HG03521 (cell line): ENCODE measurements around the gene WDR13.

Experiments used
- ATAC-seq: cut with Tn5 transposase; IDR thresholded peaks from one replicate; pipeline ENCODE4 v1.9.1; 2021; ENCODE audit warnings: mild to moderate bottlenecking, moderate library complexity; ENCODE audit not compliant: unreplicated experiment

Gene WDR13

DNA sequence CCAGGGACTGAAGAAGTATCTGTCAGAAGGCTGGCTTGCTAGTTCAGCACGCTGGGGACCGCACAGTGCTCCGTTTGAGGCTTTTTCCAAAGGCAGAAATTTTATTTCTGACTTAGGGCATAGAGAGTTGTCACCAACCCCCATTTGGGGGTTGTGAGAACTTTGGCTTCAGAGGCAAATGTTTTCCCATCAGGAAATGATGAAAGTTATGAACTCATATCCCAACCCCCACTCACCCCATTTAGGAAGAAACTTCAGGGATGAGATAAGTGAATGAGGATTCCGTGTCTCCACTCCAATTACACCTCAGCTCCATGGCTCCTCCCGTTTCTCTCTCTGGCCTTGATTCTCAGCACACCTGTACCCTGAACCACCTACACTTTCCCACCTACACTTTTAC is 4.3 kb upstream of the WDR13 start:
- ATAC-seq: no peak

DNA sequence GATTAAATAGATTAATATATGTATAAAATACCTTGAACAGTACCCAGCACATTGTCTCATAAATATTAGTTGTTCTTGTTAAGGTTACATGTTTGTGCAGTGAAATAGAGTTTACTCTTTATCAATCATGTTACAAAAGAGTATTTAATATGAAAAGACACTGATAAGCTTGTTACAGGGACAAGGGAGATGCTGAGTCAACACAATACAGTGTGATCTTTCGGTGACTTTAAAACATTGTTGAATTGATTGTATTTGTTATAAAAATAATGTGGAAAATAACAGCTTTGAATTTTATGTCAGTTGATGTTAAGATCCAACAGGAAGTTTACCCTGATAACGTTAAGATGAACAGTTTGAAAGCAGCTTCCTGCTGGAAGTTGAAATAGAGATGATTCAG is 1.4 kb upstream of the WDR13 start:
- ATAC-seq: no peak

DNA sequence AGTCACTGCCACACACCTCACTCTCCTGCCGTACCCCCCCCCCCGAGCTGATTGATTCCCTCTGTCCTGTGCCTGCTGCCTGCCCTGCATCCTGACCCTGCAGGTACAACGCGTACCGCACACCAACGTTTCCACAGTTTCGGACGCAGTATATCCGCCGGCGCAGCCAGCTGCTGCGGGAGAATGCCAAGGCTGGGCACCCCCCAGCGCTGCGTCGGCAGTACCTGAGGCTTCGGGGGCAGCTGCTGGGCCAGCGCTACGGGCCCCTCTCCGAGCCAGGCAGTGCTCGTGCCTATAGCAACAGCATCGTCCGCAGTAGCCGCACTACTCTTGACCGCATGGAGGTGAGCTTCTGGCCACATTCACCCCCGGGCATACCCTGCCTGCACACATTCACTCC is 1.3 kb downstream of the WDR13 start:
- ATAC-seq: no peak

DNA sequence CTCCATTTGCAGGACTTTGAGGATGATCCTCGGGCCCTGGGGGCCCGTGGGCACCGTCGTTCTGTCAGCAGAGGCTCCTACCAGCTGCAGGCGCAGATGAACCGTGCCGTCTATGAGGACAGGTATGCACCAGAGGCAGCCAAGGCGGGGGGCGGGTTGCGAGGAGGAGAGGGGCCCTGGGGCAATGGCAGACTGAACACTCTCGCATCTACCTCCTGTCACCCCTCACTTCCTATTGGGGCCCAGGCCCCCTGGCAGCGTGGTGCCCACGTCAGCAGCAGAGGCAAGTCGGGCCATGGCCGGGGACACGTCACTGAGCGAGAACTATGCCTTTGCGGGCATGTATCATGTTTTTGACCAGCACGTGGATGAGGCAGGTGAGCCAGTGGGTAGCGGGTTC is 2.0 kb downstream of the WDR13 start:
- no peak for ATAC-seq

DNA sequence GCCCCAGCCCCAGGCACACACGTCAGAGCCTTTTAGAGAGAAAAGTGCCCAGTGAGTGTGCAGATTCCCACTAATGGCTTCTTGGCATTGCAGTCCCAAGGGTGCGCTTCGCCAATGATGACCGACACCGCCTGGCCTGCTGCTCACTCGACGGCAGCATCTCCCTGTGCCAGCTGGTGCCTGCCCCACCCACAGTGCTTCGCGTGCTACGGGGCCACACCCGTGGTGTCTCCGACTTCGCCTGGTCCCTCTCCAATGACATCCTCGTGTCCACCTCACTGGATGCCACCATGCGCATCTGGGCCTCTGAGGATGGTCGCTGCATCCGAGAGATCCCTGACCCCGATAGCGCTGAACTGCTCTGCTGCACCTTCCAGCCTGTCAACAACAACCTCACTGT is 2.9 kb downstream of the WDR13 start:
- no peak for ATAC-seq

DNA sequence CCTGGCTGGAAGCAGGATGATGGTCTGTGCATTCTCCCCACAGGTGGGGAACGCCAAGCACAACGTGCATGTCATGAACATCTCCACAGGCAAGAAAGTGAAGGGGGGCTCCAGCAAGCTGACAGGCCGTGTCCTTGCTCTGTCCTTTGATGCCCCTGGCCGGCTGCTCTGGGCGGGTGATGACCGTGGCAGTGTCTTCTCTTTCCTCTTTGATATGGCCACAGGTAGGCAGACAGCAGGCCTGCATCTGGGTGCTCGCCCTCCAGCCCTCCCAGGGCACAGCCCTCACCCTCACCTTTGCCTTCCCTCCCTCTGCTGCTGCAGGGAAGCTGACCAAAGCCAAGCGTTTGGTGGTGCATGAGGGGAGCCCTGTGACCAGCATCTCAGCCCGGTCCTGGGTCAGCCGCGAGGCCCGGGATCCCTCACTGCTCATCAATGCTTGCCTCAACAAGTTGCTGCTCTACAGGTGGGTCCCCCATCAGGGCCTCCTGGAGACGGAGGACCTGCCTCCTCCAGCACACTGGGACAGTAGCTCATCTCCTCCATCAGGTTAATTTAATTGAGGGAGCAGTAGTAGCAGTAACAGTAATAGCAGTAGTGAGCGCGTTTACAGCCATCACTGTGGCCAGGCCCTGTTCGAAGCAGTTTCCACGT is 4.6 kb downstream of the WDR13 start:
- no peak for ATAC-seq

DNA sequence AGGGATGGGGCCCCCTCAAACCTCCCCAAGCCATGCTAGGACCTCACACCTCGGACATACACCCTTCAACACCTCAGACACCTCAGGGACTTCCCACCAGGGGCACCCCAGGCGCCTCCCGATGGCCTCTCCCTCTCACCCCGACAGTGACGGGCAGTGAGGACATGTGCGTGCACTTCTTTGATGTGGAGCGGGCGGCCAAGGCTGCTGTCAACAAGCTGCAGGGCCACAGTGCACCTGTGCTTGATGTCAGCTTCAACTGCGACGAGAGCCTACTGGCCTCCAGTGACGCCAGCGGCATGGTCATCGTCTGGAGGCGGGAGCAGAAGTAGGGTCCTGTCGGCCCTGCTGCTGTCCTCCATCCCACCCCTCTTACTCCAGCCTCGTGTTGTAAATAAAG is 7.4 kb downstream of the WDR13 start:
- no peak for ATAC-seq

DNA sequence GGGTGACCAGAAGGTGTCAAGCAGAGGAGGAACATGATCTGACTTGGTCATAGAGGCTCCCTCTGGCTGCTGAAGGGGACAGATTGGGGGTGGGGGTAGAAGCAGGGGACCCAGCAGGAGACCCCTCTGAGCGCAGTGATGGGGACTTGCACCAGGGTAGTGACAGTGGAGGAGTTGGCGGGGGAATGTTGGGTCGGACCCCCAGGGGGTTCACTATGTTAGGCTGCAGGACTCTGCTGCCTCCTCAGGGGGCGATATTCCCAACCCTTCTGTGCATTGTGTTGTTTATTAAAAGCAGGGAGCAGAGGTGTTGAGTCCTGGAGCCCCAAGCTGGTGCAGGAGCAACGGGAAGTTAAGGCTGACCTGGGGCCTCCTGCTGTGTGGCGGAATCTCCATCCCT is 8.8 kb downstream of the WDR13 start:
- no peak for ATAC-seq

DNA sequence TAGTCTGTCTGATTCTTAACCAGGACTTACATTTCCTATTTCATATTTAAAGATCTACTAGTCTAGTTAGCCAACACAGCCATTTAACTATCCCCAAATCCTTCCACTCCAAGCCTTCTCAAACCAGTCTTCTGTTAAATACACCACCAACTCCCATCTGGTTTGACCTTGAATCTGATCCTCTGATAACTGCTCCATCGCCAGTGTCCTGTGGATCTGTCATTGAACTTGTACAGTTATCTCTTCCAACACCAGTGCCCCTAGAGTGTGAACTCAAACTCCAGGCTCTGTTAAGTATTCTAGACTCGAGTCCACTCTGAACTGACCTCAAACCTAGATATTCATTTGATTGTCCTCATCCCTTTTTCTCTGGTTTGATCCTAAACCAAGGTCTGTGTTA is 14.4 kb downstream of the WDR13 start:
- ATAC-seq: no peak

DNA sequence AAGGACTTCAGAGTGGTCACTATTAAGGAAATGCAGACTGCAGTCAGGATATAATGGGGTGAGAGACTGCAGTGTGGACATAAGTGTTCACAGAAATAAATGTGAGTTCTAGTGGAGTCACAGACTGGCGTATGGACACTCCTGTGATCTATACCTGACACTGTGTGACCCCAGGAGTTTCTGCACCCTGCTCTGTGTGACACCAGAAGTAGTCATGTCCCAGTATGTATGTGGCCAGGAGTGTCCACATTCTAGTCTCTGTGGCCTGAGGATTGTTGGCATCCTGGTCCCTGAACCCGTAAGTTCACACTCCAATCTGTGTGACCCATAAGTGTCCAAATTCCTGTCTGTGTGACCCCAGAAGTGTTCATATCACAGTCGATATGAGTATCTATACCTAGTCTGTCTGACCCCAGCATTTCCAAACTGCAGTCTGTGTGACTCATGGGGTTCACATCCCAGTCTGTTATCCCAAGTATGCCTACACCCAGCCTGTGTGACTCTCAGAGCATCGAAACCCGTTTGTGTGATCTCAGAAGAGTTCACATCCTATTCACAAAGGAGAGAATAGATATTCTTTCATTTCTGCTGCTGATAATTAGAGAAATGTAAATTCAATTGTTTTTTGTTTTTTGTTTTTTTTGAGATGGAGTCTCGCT is 16.3 kb downstream of the WDR13 start:
- no peak for ATAC-seq

DNA sequence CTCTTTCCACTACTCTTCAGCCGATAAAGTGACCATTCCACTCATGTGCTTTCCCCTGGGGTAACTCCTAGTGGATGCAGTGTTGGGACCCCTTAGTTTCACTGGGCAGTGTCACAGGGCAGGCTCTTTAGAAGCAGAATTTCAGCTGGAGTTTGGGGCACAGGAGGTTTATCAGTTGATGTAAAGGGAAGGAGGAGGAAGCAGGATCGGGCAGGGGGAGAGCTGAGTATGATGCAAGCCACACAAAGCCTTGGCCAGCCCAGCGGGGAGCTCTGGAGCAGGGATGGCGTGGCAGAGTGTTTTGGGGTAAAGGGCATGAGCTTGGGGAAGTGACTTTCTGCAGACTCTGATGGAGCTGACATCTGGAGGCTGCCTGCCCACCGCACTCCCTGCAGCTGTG is 19.3 kb downstream of the WDR13 start:
- ATAC-seq: no peak

DNA sequence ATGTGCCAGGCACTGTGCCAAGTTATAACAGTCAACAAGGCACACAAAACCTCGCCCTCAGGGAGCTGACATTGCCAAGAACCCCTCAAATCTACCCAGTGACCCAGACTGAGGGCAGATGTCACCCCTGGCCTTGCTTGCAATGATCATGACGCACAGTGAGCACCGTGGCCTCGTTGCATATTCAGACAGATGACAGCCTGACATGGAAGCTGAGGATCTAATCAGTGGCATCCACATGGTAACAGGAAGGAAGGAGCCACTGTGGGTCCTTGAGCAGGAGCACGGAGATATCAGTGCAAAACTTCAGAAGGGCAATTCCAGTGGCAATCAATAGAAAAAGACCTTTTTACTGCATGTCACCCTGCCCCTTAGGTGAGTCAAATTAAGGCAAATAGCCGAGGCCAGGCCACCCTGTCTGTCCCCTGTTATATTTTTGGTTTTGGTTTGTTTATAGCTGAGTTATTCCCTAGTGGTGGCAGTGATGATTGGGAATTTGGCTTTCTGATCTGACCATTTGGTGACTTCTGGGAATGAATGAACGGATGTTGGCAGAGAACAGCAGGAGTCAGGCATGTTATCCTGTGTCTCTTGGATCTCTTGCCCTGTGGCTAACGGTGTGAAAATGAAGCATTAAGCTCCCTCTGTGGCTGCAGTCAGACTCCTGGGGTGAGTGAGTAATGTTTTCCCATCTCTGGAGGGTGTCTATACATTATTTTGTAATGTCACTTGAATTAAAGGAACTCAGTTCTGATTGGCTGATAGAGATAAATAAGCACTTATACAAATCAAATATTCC is 20.4 kb downstream of the WDR13 start:
- no peak for ATAC-seq

DNA sequence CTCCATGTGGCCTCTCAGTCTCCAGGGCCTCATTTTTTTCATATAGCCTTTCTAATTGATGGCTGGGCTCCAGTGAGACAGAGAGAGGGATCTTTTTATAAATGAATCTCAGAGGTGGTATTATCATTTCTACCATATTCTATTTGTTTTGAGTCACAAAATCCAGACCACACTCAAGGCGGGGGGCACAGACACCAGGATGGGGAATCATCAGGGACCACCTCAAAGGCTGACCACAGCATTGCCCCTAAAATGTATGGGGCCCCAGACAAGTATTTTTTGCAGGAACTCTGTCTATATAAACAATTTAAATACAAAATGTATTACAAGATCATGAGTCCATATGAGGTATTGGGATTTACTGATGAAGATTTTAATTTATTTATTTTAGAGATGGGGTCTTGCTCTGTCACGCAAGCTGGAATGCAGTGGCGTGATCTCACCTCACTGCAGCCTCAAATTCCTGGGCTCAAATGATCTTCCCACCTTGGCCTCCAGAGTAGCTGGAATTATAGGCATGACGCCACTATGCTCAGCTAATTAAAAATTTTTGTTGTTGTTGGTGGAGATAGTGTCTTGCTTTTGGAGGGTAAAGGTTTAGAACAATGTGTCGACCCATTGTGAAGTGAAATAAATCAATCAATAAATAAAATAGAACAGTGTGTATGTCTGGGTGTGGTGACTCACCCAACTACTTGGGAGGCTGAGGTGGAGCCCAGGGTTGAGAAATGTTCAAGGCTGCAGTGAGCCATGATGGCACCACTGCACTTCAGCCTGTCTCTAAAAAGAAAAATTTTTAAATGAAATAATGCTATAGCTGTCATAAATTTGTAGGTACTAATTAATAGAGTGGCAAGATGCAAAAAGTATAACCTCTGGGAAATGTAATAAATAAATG is 29.4 kb downstream of the WDR13 start:
- no peak for ATAC-seq

DNA sequence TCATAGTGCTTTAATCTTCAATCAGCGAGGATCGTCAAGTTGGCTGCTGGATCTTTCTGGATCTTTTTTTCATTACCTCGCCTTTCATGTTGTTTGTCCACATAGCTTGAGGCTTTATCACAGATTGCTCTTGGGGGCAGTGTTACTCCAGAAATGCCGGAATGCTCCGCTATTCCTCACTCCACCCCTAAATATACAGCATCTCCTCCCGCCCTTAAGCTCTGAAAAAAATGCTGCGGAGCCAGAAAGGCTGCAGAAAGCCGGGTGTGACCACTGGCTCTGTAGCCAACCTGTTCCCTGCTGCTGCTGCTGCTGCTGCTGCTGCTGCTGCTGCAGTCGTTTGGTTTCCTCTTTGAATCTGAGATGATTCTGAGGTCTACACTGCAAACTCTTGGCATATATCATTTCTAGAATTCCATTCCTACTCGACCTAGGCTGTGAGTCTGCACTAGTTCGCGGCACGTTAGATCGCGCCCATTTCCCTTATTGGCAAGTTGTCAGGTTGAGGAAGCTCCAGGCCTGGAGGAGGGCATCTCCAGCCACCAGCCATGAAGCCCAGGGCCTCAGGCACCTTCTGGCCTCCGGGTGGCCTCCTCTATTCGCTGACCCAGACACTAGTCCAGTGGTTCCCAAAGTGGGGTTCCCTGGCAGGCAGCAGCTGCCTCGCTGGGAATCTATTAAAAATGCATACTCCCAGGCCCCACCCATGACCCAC is 34.2 kb downstream of the WDR13 start:
- peak; percentile 59 for ATAC-seq

DNA sequence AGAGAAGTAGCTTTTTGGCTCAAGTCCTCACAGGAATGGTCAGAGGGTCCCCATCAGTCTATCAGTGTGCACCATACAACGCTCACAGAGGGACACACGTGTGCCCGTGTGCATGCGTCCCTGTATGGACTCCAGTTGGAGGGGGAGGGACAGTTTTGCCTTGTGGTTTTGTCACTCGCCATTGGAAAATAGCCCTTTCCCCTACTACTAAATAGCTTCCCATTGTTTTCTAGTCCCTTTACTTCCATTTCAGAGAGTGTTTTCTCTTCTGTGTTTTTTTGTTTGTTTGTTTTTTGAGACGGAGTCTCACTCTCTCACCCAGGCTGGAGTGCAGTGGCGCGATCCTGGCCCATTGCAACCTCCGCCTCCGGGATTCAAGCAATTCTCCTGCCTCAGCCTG is 34.9 kb downstream of the WDR13 start:
- ATAC-seq: no peak

DNA sequence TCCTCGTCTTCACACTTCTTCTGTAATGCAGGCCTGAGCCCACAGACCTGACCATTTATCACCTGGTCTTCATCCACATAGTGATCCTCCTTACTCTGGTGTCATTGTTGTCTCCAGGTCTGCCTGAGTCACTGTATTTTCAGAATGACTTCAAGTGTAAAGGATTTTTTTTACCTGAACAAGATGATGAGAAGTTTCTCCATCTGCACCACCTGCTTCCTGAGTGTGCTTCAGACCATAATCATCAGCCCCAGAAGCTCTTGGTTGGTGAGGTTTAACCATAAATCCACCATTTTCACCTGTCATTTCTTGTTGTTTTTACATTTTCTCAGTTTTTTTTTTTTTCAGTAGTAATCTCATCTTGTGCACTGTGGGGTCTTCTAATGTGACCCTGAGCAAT is 39.0 kb downstream of the WDR13 start:
- ATAC-seq: no peak

DNA sequence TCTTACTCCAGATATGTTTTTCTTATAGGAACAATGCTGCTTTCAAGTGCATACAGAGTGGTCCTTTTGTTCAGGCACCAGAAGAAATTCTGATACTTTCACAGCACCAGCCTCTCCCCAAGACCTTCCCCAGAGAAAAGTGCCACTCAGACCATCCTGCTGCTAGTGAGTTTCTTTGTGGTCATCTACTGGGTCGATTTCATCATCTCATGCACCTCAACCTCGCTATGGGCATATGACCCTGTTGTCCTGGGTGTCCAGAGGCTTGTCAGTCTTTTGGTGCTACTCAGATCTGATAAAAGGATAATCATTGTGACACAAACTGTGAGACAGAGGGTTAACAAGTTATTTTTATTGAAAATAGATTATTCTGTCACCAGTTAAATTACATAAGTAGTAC is 39.5 kb downstream of the WDR13 start:
- no peak for ATAC-seq

DNA sequence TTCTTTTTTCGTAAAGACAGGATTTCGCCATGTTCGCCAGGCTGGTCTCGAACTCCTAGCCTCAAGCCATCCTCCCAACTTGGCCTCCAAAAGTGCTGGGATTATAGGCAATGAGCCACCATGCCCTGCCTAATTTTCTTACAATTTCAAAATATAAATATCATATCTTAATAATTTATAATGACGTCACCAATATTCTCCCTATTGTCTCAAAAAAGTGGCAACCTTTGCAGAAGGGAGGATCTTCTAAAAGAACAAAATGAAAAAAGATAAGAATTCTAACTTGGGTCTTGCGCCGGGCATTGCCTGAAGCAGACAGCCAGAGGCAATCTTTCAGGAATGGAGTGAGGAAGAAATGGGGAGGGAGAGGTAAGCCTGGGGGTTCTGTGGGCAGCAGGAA is 48.4 kb downstream of the WDR13 start:
- ATAC-seq: no peak

DNA sequence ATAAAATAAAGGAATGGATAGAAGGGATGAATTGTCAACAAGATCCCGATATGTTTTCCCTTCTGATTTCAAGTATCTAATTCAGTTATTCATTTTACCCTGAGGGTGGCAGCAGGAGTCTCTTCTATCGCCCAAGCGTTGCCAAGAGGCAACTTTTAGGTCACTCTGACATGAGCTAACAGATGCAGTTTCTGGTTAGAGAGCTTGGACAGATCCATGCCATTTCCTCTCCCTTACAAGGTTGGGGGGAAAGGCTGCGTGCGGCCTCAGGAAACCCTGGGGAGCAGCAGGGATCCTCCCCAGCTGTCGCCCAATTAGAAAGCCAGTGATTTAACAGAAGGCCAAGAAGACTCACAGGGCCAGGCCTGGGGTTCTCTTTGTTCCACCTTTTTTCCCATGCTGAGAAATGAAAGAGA is 51.1 kb downstream of the WDR13 start:
- ATAC-seq: no peak

DNA sequence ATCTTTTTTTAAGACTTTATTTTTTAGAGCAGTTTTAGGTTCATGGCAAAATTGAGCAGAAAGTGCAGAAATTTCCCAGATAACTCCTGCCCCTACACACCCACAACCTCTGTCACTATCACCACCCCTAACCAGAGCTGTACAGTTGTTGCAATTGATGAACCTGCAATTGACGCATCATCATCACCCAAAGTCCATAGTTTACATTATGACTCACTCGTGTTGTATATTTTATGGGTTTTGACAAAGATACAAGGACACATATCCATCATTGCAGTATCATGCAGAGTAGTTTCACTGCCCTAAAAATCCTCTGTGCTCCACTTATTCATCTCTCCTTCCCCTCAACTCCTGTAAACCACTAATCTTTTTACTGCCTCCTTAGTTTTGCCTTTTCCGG is 51.8 kb downstream of the WDR13 start:
- no peak for ATAC-seq
